Activated B cell treated with CpG ODN at 0.5 μM for 24 hours (primary cell): Measurements from ENCODE around the gene LINGO3. TPM values are rescaled to one million over a fixed set of nuclear protein-coding genes. Genes with fewer than 3 reads are reported as not detected.

Experiments
- ATAC-seq: fragments of 200-7000 bp; cut with Tn5 transposase; one replicate; pipeline ENCODE4 v1.10.0; 2021; ENCODE audit warnings: low read depth, mild to moderate bottlenecking, moderate library complexity
- CTCF ChIA-PET: fragments of 350-600 bp; sonication (Branson Sonifier 250); formaldehyde crosslinking; loops from one replicate; lab custom pipeline; 2021; ENCODE audit warnings: antibody characterized with exemption; lab: Charles Lee
- POLR2A ChIA-PET: fragments of 350-600 bp; sonication (Branson Sonifier 250); formaldehyde crosslinking; loops from one replicate; lab custom pipeline; 2021; ENCODE audit warnings: antibody characterized with exemption; lab: Charles Lee
- DNase-seq: peaks from one replicate; pipeline ENCODE4 v3.0.0; 2022
- H3K27ac Mint-ChIP-seq: one replicate; pipeline ENCODE4 v1.8.0; 2020; ENCODE audit warnings: mixed read lengths
- H3K27me3 Mint-ChIP-seq: one replicate; pipeline ENCODE4 v1.8.0; 2021; ENCODE audit warnings: mixed read lengths
- H3K36me3 Mint-ChIP-seq: one replicate; pipeline ENCODE4 v1.8.0; 2021; ENCODE audit warnings: low read depth, mixed read lengths
- H3K4me1 Mint-ChIP-seq: one replicate; pipeline ENCODE4 v1.8.0; 2021; ENCODE audit warnings: mixed read lengths
- H3K4me3 Mint-ChIP-seq: one replicate; pipeline ENCODE4 v1.8.0; 2020; ENCODE audit warnings: mild to moderate bottlenecking, mixed read lengths
- H3K9me3 Mint-ChIP-seq: one replicate; pipeline ENCODE4 v1.8.0; 2020; ENCODE audit warnings: mixed read lengths
- CTCF ChIP-seq: fragments of 200-600 bp; IDR thresholded peaks from one replicate; pipeline ENCODE4 v1.8.0; 2022; ENCODE audit warnings: antibody characterized with exemption, mild to moderate bottlenecking
- intact Hi-C: fragments of 100-400 bp; cut with micrococcal nuclease; formaldehyde crosslinking; loops from one replicate; pipeline ENCODE4 v1.15.1; 2024
- total RNA-seq: library from RNA; stranded (reverse); gene quantifications from 2 replicates; pipeline ENCODE4 v1.2.3, GENCODE V29; 2022

The LINGO3 gene
- 0.88 and 1.4 TPM in 2 replicates for total RNA-seq

GRCh38 chr19:2308114-2308556 lies at the start of gene LINGO3:
Gene LINGO3 (minus strand): TSS chr19:2308154. CDS start chr19:2291776, 16,378 bp downstream.
- POLR2A ChIA-PET: interaction anchor here (0.7 to 1.2 kb wide), 2 partner anchors 14 to 17 kb away, joined by 3 to 8 read pairs; no protein-coding TSS in a partner anchor
- intact Hi-C loops: no loop called here
- peak within 1 kb of the TSS; percentile 59 for H3K4me3 Mint-ChIP-seq
- H3K27ac Mint-ChIP-seq: peak within 1 kb of the TSS; percentile 41
- DNase-seq: no peak
- H3K36me3 Mint-ChIP-seq: no peaks in the 10 kb centered on the region
- CTCF ChIA-PET: no interaction called here
- H3K27me3 Mint-ChIP-seq: peaks cover 10% of the 10 kb centered on the region
- no peak for TF ChIP-seq CTCF
- peak; percentile 48 for ATAC-seq
- no peaks in the 10 kb centered on the region for H3K9me3 Mint-ChIP-seq
- peaks cover 29% of the 10 kb centered on the region for H3K4me1 Mint-ChIP-seq

GRCh38 chr19:2356036-2356646 lies 48.2 kb upstream of the LINGO3 start:
- Mint-ChIP-seq H3K9me3 (no peaks in the 10 kb centered on the region), H3K4me3 (no peak overlapping the region), H3K4me1 (peaks cover 4% of the 10 kb centered on the region), H3K27me3 (peaks cover 4% of the 10 kb centered on the region), H3K36me3 (peaks cover 13% of the 10 kb centered on the region), H3K27ac (no peak overlapping the region)
- ATAC-seq (no peak), DNase-seq (no peak)
- no peak for TF ChIP-seq CTCF
- POLR2A ChIA-PET: interaction anchor here (0.6 kb wide), 1 partner anchor 393 kb away, joined by 8 read pairs; no protein-coding TSS in a partner anchor
- intact Hi-C loops: no loop called here
- CTCF ChIA-PET: no interaction called here

GRCh38 chr19:2355168-2356035 lies 47.4 kb upstream of the LINGO3 start:
- POLR2A ChIA-PET: no interaction called here
- ATAC-seq: no peak
- CTCF ChIA-PET: interaction anchor here (1.4 kb wide), 1 partner anchor 97 kb away, joined by 3 read pairs; no protein-coding TSS in a partner anchor

GRCh38 chr19:2354670-2355069 lies 46.7 kb upstream of the LINGO3 start:
- POLR2A ChIA-PET: interaction anchor here (0.6 to 0.7 kb wide), 2 partner anchors 11 to 38 kb away, joined by 3 read pairs; no protein-coding TSS in a partner anchor
- Mint-ChIP-seq H3K9me3 (no peaks in the 10 kb centered on the region), H3K4me3 (no peak overlapping the region), H3K4me1 (no peaks in the 10 kb centered on the region), H3K27ac (no peak overlapping the region), H3K36me3 (peaks cover 13% of the 10 kb centered on the region), H3K27me3 (no peaks in the 10 kb centered on the region)
- no peak for TF ChIP-seq CTCF
- CTCF ChIA-PET: interaction anchor here (1.4 kb wide), 1 partner anchor 96 kb away, joined by 3 read pairs; no protein-coding TSS in a partner anchor
- DNase-seq (no peak), ATAC-seq (no peak)
- intact Hi-C loops: no loop called here

More at GRCh38 chr19:2355168-2356035, 47.4 kb upstream of the LINGO3 start:
- Mint-ChIP-seq H3K27me3 (peaks cover under 1% of the 10 kb centered on the region), H3K4me3 (no peak overlapping the region), H3K27ac (no peak overlapping the region), H3K4me1 (peaks cover 1% of the 10 kb centered on the region), H3K9me3 (no peaks in the 10 kb centered on the region), H3K36me3 (peaks cover 13% of the 10 kb centered on the region)
- DNase-seq: no peak
- intact Hi-C loops: no loop called here
- TF ChIP-seq CTCF: no peak
